Left lobe of liver (tissue), 2 donors: ENCODE data around the gene KRTAP10-1. TPM values are rescaled to one million over a fixed set of nuclear protein-coding genes. Genes with fewer than 3 reads are reported as not detected.

Source experiments
- ATAC-seq: fragments of 200-7000 bp; cut with Tn5 transposase; one replicate; pipeline ENCODE4 v1.9.1; 2020; ENCODE audit warnings: mild to moderate bottlenecking, moderate library complexity
- DNase-seq: peaks from one replicate; pipeline ENCODE4 v3.0.0-alpha.2; 2020; ENCODE audit warnings: low spot score
- total RNA-seq: library from RNA; stranded (reverse); gene quantifications from one replicate; pipeline ENCODE4 v1.2.1, GENCODE V29; 2021
- donor health status: DM: no; HTN: no; CAD: no; lungs with moderate emphysema.
- donor health status: DM: no; HTN: yes; CAD: no.

KRTAP10-1 gene
- total RNA-seq, 1 donor from 2014 or later, result not detected

- DNase-seq (no peak), ATAC-seq (no peak)
These were observed 20.4 kb downstream of the KRTAP10-1 start for GRCh38 chr21:44519346-44520325.

- no peak for ATAC-seq
- DNase-seq, result no peak
These were observed 21.3 kb downstream of the KRTAP10-1 start for GRCh38 chr21:44518686-44519085.

- DNase-seq, result no peak
- ATAC-seq, result peak; percentile 21
These were observed 22.7 kb downstream of the KRTAP10-1 start for GRCh38 chr21:44517175-44517899.

GRCh38 chr21:44516828-44517174 lies 23.2 kb downstream of the KRTAP10-1 start:
- no peak for ATAC-seq
- no peak for DNase-seq

GRCh38 chr21:44516342-44516741 lies 23.7 kb downstream of the KRTAP10-1 start:
- ATAC-seq, result no peak
- DNase-seq, result no peak

GRCh38 chr21:44515359-44516165 lies 24.4 kb downstream of the KRTAP10-1 start:
- DNase-seq, result no peak
- ATAC-seq, result no peak

- ATAC-seq, result no peak
- no peak for DNase-seq
These were observed 25.1 kb downstream of the KRTAP10-1 start for GRCh38 chr21:44514746-44515358.

GRCh38 chr21:44514218-44514520 lies 25.8 kb downstream of the KRTAP10-1 start:
- DNase-seq (no peak), ATAC-seq (no peak)

- DNase-seq (no peak), ATAC-seq (no peak)
These were observed 26.4 kb downstream of the KRTAP10-1 start for GRCh38 chr21:44513389-44514217.

GRCh38 chr21:44512496-44513388 lies 27.3 kb downstream of the KRTAP10-1 start:
- DNase-seq (no peak), ATAC-seq (no peak)

- DNase-seq (no peak), ATAC-seq (no peak)
These were observed 28.1 kb downstream of the KRTAP10-1 start for GRCh38 chr21:44511938-44512275.

GRCh38 chr21:44511219-44511937 lies 28.6 kb downstream of the KRTAP10-1 start:
- ATAC-seq (no peak), DNase-seq (no peak)

GRCh38 chr21:44510508-44511218 lies 29.3 kb downstream of the KRTAP10-1 start:
- peak; percentile 78 for DNase-seq

GRCh38 chr21:44510109-44510507 lies 29.9 kb downstream of the KRTAP10-1 start:
- DNase-seq (no peak), ATAC-seq (peak; percentile 7)

More at GRCh38 chr21:44510508-44511218, 29.3 kb downstream of the KRTAP10-1 start:
- peak; percentile 82 for ATAC-seq

- DNase-seq (peak; percentile 90), ATAC-seq (peak; percentile 89)
These were observed 30.5 kb downstream of the KRTAP10-1 start for GRCh38 chr21:44509539-44509938.

GRCh38 chr21:44508711-44509445 lies 31.1 kb downstream of the KRTAP10-1 start:
- DNase-seq (no peak), ATAC-seq (no peak)

GRCh38 chr21:44508426-44508710 lies 31.6 kb downstream of the KRTAP10-1 start:
- DNase-seq (peak; percentile 60), ATAC-seq (peak; percentile 29)
